HepG2 (cell line): Measurements from ENCODE around the gene CDC42SE1. TPM values are rescaled to one million over a fixed set of nuclear protein-coding genes. Genes with fewer than 3 reads are reported as not detected.

Source experiments
- DPF2 ChIP-seq: sonication (generic); formaldehyde crosslinking; IDR thresholded peaks from 2 replicates; pipeline ENCODE4 v1.4.0; 2020; ENCODE audit warnings: mild to moderate bottlenecking, low read depth, missing genetic modification reagents, borderline replicate concordance
- HDAC1 ChIP-seq: sonication (generic); formaldehyde crosslinking; IDR thresholded peaks from 2 replicates; pipeline ENCODE4 v1.5.1; 2020; ENCODE audit warnings: mild to moderate bottlenecking, missing genetic modification reagents
- HOXA3 ChIP-seq: sonication (generic); formaldehyde crosslinking; IDR thresholded peaks from 2 replicates; pipeline ENCODE4 v1.5.0; 2020; ENCODE audit warnings: missing genetic modification reagents
- KDM6A ChIP-seq: IDR thresholded peaks from 2 replicates; pipeline ENCODE4 v1.6.1; 2016; ENCODE audit warnings: low read depth
- KLF6 ChIP-seq: IDR thresholded peaks from 2 replicates; pipeline ENCODE4 v1.8.0; 2016; ENCODE audit warnings: missing biosample characterization, missing genetic modification reagents
- PAXIP1 ChIP-seq: sonication (generic); formaldehyde crosslinking; conservative IDR thresholded peaks from 2 replicates; pipeline ENCODE4 v1.4.0; 2020; ENCODE audit warnings: mild to moderate bottlenecking, missing genetic modification reagents, moderate library complexity
- POLR2AphosphoS5 ChIP-seq: IDR thresholded peaks from 2 replicates; pipeline ENCODE4 v1.6.1; 2012; ENCODE audit warnings: low read depth, low read length
- SIX4 ChIP-seq: sonication (generic); formaldehyde crosslinking; IDR thresholded peaks from 2 replicates; pipeline ENCODE4 v1.4.0; 2020; ENCODE audit warnings: missing genetic modification reagents
- SKI ChIP-seq: fragments of 450-650 bp; IDR thresholded peaks from one replicate; pipeline ENCODE4 v1.6.1; 2018; ENCODE audit warnings: mild to moderate bottlenecking; ENCODE audit not compliant: partially characterized antibody
- TBX2 ChIP-seq: sonication (generic); formaldehyde crosslinking; IDR thresholded peaks from 2 replicates; pipeline ENCODE4 v1.5.0; 2020; ENCODE audit warnings: missing genetic modification reagents, mild to moderate bottlenecking, borderline replicate concordance
- THAP11 ChIP-seq: IDR thresholded peaks from 2 replicates; pipeline ENCODE4 v1.6.1; 2016; ENCODE audit warnings: missing biosample characterization, missing genetic modification reagents
- UBTF ChIP-seq: sonication (generic); formaldehyde crosslinking; IDR thresholded peaks from 2 replicates; pipeline ENCODE4 v1.4.0; 2020; ENCODE audit warnings: mild to moderate bottlenecking, missing genetic modification reagents
- XRCC5 ChIP-seq: fragments of 200-400 bp; formaldehyde crosslinking; optimal IDR thresholded peaks from 2 replicates; pipeline ENCODE3; 2017; ENCODE audit warnings: mild to moderate bottlenecking, low read length
- ZFY ChIP-seq: sonication (generic); formaldehyde crosslinking; IDR thresholded peaks from 2 replicates; pipeline ENCODE4 v1.4.0; 2020; ENCODE audit warnings: missing genetic modification reagents
- ZKSCAN8 ChIP-seq: IDR thresholded peaks from 2 replicates; pipeline ENCODE4 v1.6.1; 2016; ENCODE audit warnings: borderline replicate concordance, missing genetic modification reagents, missing compliant biosample characterization
- ZNF704 ChIP-seq: sonication (generic); formaldehyde crosslinking; IDR thresholded peaks from 2 replicates; pipeline ENCODE4 v1.8.1; 2023; ENCODE audit warnings: mild to moderate bottlenecking, inconsistent platforms, moderate library complexity, missing genetic modification reagents, borderline replicate concordance
- ZNF792 ChIP-seq: IDR thresholded peaks from 2 replicates; pipeline ENCODE4 v1.6.1; 2016
- polyA plus RNA-seq, 8 experiments: library from polyadenylated mRNA; depleted of rRNA in 3 of 8; stranded (reverse) in 7 of 8; unstranded in 1 of 8; fragments of >200 nt; fragmentation: Illumina TruSeq in 4 of 8; extraction: Trizol in 4 of 8; gene quantifications; 2 replicates each; pipeline versions ENCODE4 v1.2.1 to v1.2.3, GENCODE V29; 2011 to 2016; ENCODE audit warnings: low read depth in 4 of 8, missing spikeins in 1 of 8, mixed read lengths in 1 of 8; ENCODE audit not compliant: insufficient read depth in 1 of 8
- total RNA-seq, 5 experiments: library from RNA; depleted of rRNA; stranded (reverse); fragments of >200 nt; fragmentation: Illumina TruSeq; extraction: Trizol; gene quantifications; 2 replicates each; pipeline ENCODE4 v1.2.3, GENCODE V29; 2016; ENCODE audit warnings: low read depth in 1 of 5

The CDC42SE1 gene
- total and polyA plus RNA-seq, 2 of the 13 experiments (the other 11 are each of a cell fraction or from before 2014, with no cell fraction given) = 17.6 to 17.9 TPM

GRCh38 chr1:151012684-151013471 is 46.5 kb downstream of the CDC42SE1 start (continued):
- peak; percentile 45; the same call in 1 of the 2 replicates for TF ChIP-seq ZFY
- peak; percentile 66; the same call in 1 of the 2 replicates for TF ChIP-seq TBX2 (CRISPR knock-in tag)
- peak; percentile 58; the same call in 1 of the 2 replicates for TF ChIP-seq SIX4
- TF ChIP-seq XRCC5 = peak; percentile 15
- peak; percentile 85 for TF ChIP-seq DPF2 (CRISPR knock-in tag)
- peak; percentile 86 for TF ChIP-seq HDAC1 (CRISPR knock-in tag)
- peak; percentile 54; the same call in 1 of the 2 replicates for TF ChIP-seq ZKSCAN8 (CRISPR knock-in tag)
- TF ChIP-seq THAP11 = peak; percentile 43
- TF ChIP-seq KLF6 (CRISPR knock-in tag) = no peak
- TF ChIP-seq POLR2AphosphoS5 = peak; percentile 44
- peak; percentile 10; the same call in 1 of the 2 replicates for TF ChIP-seq ZNF792 (CRISPR knock-in tag)
- peak; percentile 79; the same call in 1 of the 2 replicates for TF ChIP-seq HOXA3 (CRISPR knock-in tag)
- peak; percentile 35 for TF ChIP-seq SKI
- TF ChIP-seq ZNF704 (CRISPR knock-in tag) = no peak
- peak; percentile 75 for TF ChIP-seq UBTF (CRISPR knock-in tag)
- TF ChIP-seq KDM6A (CRISPR knock-in tag) = peak; percentile 98
- TF ChIP-seq PAXIP1 = peak; percentile 99
